ENCODE data around the gene EVL.
A peak's percentile ranks its signal among the peaks of the same experiment; 100 is the strongest.
"Not testable (repeated sequence)": the region's sequence is repeated elsewhere in the genome, so short reads cannot be mapped to it uniquely, and the experiment has no call there.

The EVL gene, protein sequence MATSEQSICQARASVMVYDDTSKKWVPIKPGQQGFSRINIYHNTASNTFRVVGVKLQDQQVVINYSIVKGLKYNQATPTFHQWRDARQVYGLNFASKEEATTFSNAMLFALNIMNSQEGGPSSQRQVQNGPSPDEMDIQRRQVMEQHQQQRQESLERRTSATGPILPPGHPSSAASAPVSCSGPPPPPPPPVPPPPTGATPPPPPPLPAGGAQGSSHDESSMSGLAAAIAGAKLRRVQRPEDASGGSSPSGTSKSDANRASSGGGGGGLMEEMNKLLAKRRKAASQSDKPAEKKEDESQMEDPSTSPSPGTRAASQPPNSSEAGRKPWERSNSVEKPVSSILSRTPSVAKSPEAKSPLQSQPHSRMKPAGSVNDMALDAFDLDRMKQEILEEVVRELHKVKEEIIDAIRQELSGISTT

DNA sequence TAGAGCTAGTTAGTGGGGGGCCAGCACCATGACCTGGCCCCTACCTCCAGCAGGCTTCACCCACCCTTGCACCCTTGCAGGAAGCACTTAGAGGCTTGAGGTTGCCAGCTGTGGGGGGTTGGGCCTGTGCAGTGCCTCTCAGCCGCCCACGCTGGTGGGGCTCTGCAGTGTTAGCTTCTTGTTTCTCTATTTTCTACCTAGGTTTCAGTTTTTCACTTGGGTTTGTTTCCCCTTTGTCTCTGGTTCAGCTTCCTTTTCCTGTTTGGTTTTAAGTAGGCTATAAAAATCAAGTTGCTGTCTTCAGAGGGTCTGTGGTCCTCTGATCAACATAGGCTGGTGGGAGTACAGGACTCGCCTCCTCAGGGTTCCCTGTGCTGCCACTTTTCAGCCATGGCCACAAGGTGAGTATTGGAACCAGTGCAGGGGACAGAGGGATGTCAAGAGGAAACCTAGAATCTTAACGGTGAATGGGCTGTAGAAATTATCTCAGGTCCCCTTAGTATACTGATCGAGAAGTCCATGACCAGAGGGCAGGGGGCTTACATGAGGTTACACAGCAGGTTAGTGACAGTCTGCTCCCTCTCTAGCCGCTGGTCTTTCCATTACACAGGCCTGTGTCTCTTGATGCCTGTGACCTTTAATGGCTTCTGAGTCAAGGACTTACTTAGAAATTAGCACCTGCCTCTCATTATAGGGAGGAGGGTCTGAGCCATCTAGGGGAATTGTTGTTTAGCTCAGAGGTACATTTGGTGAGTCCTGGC is at the start of gene EVL:
Gene EVL, plus strand, starts transcription at position 312 of the 761 bp plus-strand sequence. Its CDS starts 79 bp downstream, at position 391.
- peak; percentile 52 for DNase-seq

DNA sequence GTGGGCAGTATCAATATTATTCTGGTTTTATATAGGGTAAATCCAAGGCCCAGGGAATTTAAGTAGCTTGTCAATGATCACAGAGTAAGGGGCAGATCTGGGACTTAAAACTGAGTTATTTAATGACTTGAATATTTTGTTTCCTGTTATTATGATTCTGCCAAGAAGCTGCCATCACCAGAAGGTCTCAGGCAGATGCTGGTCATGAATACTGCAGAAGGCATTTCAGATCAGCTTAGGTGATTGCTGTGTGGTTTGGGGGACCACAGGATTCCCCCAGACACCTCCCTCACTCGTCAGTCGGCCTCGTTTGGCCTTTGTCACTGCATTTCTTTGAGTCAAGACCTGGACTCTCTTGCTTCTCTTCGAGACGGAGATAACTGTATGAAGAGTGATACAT is 47.7 kb upstream of the EVL start:
- no peak for DNase-seq

DNA sequence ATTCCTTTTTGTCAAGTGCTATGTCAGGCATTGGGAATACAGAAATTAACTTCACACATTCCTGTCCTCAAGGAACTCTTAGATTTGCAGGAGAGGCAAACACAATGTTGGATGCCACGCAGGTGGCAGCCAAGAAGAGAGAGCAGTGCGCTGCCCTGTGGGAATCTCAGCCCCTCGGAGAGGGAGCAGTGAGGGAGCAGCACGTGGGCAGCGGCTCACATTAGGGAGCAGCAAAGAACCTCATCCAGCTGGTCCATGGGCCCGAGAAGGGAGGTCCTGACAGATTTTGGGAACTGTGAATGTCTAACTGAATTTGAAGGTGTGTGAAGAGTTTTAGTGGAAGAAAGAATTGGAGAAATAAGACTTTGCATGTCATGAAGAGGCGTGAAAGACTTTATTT is 47.2 kb upstream of the EVL start:
- DNase-seq: no peak

DNA sequence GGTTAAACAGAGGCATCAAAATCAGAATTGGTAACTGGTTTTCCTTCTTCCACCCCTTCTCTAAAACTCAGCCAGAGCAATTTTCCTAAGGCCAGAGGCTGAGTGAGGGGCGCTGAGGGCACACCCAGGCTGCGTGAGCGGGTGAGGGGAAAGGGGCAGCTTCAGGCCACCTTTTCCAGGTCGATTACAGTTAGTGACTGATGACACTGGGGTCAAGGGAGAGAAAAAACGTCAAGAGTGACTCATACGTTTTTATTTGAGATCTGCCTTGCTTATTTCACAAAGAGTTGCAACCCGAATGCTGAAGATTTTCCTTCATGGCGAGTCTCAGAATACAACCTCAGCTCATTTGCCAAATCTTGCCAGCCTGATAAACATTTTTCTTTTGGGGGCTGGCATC is 46.7 kb upstream of the EVL start:
- no peak for DNase-seq

DNA sequence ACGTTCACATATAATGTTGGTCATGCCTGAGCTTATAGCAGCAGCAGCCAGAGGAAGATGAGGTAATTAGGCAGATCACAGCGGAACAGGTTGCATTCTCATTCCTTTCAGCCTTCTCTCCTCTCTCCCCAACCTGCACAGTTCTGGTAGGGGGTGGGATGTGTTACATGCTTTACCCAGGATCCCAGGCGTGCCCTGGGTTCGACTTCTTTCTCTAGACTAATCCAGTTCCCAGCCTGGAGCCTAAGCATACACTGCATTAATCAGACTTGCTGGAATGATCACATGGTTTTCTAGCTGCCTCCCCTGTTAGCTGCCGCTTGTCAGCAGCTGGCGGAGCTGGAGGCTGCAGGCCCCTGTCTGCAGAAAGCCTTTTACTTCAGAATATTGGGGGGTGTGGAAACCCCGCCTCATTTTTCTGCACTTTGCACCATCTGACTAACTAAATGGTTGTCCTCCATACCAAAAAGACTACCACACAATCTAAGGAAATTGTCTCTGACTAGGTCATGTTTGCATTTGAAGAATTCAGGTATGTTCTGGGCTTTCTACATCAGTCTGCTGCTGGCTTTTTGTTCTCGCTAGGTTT is 46.0 kb upstream of the EVL start:
- no peak for DNase-seq

DNA sequence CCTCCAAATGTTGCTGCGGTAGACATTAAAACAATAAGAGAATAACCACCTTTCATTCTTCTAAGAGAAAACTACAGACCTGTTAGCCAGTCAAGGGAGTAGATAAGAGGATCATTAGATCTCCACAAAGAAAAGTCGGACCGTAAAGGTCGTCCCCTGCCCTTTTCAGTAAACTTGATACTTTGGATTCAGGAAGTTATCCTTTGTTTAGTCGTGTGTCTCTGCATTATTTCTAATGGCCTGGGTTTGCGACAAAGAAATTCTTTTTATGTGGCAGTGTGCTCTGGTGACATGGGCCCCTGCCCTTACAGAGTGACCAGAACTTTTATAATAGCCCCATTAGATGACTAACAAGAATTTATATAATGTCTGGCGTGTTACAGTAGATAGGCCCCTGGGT is 44.6 kb upstream of the EVL start:
- DNase-seq: no peak

DNA sequence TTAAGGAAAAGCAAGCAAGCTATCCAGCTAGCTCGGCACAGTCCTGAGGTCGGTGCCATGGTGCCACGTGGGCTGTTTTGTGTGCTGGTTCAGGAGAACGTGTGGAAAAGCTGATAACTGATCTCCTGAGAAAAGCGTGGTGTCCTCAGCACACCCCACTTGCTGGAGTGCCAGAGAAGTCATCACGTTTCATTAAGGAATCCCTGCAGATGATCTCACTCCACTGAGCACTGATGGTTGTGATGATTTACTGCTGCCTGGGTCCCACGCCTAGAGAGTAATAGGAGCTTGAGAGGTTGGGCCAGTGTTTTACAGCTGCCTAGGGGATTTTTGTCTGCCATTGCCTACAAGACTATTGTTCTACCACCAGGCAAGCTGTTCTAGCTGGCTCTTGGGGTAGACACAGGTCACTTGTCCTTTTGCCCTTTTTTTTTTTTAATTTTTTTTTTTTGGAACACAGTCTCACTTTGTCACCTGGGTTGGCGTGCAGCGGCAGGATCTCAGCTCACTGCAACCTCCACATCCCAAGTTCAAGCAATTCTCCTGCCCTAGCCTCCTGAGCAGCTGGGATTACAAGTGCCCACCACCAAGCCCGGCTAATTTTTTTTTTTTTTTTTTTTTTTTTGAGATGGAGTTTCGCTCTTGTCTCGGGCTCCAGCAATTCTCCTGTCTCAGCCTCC is 42.3 kb upstream of the EVL start:
- DNase-seq: no peak

DNA sequence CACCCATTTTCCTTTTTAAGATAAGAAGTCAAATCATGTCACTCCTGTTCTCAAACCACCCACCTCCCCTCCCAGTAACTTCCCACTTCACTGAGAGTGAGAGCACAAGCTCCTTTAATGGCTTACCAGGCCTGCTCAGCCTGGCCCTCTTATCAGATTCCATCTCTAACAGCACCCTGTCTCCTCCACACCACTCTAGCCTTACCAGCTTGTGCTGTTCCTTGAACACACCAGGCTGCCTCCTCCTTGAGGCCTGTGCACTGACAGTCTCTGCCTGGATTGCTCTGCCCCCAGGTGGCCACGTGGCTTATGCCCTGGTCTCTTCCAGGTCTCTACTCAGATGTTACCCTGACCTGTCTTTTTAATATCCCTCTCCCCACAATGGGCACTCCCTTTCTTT is 40.1 kb upstream of the EVL start:
- peak; percentile 68 for DNase-seq

DNA sequence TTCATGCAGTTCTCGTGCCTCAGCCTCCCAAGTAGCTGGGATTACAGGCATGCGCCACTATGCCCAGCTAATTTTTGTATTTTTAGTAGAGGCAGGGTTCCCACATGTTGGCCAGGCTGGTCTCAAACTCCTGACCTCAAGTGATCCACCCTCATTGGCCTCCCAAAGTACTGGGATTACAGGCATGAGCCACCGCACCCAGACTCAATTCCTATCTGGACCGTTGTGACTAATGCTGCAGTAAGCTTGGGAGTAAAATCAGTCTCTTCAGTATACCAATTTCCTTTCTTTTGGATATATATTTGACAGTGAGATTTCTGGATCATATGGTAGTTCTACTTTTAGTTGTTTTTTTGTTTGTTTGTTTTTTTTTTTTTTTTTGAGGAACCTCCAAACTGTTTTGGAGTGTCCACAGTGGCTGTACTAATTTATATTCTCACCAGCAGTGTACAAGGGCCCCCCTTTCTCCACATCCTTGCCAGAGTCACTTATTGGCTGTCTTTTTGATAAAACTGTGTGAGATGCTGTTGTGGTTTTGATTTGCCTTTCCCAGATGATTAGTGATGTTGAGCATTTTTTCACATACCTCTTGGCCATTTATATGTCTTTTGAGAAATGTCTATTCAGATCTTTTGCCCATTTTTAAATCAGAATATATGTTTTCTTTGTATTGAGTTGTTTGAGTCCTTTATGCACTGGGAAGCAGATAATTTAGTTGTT is 37.3 kb upstream of the EVL start:
- no peak for DNase-seq

DNA sequence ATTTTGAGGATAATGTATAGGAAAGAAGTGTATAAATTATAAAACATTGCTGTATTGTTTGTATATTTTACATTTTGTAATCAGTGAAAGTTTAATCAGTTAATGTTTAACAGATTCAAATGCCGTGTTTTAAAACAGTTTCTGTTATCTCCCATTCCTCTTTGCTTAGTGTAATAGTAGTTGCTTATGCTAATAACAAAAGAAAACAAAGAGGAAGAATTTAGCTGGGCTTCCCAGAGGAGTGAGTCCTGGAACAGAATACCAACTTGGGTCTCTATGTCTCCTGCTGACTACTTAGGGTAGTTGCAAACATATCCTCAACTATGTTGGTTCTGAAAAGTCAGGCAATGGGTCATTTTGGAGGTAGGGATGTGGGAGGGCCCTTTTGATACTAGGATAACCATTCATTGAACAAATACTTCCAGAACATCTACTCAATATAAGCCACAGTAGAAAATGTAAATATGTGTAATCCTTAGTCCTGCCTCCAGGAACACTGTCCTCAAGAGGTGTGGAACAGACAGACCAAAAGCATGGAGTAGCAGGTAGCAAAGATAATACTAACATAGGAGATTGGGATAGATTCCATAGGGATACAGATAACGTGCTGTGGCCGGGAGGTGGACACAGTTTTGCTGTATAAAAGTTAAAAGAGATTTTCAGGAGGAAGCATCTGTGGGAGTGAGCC is 36.1 kb upstream of the EVL start:
- DNase-seq: no peak

DNA sequence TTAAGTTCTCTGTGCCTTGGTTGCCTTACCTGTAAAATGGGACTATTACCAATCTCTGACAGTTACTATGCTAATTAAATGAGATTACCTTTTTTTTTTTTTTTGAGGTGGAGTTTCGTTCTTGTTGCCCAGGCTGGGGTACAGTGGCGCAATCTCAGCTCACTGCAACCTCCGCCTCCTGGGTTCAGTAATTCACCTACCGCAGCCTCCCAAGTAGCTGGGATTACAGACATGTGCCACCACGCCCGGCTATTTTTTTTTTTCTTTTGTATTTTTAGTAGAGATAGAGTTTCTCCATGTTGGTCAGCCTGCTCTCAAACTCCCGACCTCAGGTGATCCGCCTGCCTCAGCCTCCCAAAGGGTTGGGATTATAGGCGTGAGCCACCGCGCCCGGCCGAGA is 35.2 kb upstream of the EVL start:
- not testable (repeated sequence) for DNase-seq

DNA sequence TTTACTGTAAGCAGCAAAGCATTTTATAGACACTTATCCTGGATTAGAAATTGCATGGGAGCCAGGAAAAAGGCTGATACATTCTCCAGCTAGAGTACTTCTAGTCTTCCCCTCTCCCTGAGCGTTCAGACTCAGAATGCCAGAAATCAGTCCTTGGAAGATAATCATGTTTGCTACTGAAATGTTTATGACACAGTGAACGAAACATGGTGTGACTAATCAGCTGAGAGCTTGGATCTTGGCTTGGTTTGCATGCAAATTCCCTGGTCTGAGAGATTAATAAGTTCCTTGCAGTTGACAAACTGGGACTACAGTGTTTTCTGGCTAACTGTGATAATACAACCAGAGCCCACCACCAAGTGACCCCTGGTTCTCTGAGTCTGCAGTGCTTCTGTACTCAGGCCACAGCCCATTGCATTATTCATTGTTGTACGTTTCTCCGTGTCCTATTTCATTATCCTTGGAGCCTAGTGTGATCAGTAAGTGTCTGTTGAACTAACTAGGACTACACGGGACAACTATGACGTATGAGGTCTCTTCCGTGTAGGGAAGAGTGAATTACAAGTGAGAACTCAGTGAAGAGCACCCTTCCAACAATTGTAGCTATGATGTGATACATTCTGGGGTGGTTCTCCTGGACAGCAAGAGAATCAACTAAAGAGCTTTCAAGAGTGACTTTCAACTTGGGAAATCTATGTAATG is 34.6 kb upstream of the EVL start:
- no peak for DNase-seq

DNA sequence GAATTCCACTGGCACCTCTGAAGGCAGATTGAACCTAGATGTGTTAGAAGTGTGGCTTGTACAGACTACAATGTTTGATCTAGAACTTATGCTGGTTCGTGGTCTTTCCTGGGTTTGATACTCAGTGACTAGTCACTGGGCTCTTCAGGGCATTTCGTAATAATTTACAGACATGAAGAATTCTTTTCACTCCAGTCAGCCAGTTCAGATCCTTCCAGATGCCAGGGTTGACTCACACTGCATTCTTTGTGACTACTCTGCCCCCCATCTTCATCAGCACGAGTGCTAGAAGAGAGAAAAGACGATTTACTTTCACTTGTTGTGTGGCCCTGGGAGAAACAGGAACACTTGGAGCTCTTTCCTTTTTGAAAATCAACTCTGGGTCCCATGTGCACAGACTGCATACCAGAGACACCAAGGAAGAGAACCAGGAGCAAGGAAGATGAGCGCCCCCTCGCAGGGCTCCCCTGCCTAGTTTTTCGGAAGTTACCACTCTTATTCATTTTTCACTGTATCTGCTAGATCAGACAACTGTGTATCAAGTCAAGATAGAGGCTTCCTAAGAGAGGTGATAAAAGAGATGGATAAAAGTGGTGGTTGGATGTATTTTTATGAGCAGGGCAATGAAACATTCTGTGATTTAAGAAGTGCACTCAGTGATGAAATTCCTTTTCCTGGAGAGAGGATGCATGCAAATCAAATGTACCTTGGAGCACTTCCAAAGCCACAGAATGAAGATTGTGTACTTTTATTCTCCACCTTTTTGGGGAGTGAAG is 33.5 kb upstream of the EVL start:
- DNase-seq: no peak

DNA sequence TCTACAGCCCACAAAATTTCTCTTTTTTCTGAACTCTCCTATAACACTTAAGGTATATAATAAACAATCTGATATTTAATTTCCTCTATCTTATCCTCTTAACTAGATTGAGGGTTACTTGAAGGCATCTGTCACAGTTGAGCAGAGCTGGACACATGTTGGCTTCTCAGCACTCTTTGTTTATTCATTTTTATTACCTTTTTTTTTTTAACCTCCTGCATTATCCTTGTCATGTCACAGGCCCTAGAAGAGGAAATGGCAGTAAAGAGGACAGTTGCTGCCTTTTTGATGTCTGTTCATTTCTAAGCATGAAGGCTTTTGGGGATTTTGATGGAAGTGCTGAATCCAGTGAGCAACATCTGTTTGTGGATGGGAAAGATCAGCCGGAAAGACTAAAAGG is 32.5 kb upstream of the EVL start:
- no peak for DNase-seq

DNA sequence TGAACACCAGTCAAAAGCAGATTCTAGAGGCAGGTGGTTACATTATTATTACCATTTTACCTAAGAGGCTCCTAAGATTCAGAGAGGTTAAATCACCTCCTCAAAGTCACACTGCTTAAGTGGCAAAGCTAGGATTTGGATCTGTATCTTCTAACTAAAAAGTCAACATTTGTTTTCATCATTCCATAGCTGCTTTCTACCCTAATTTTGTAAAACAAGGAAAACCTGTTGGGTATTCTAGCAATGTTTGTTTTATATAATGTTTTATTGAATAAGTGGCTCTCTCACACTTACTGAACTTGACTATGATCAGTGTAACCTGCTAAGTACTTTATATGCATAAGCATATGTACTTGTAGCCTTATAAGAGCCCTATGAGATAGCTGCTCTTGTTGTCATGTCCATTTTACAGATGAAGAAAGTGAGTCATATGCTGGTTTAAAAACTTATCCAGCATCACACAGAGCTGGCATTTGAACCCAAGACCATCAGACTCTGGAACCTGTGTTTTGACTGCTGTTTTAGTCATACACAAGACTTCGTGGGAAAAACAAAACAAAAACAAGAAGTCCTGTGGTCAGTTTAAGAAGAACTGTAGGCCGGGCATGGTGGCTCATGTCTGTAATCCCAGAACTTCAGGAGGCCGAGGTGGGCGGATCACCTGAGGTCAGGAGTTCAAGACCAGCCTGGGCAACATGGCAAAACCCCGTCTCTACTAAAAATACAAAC is 31.7 kb upstream of the EVL start:
- DNase-seq: no peak

DNA sequence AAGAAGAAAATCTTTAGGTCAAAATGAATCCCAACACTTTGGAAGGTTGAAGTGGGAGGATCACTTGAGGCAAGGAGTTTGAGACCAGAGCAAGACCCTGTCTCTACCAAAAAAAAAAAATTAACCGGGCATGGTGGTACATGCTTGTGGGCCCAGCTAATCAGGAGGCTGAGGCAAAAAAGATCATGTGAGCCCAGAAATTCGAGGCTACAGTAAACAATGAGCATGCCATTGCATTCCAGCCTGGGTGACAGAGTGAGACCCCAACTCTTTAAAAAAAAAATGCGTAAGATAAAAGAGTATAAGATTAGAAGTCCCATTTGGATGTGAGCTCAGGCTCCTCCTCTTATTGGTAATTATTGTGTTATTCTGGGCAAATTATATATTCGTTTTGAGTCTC is 30.8 kb upstream of the EVL start:
- no peak for DNase-seq

DNA sequence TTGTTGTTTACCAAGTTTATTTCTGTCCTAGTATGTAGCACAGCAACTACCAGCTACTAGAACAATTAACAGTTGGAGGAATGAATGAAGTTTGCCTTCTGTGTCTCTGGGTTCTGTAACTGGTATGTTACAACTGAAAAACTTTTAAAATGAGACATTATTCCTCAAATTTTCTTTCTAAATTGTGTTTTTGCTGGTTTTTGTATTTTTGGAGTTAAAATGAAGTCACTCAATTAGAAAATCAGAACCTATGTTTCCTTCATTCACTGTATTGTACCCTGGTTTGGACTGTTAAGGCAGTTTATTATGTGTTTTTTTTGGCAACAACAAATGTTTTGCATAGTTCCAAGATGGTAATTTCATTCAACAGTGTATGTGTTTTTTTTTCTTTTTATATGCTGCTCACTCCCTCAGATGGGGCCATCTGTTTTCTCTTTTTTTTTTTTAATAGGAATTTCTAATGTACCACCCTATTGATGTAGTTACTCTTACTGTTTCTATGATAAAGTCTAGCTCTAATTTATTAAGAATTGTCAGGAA is 30.2 kb upstream of the EVL start:
- DNase-seq: no peak

DNA sequence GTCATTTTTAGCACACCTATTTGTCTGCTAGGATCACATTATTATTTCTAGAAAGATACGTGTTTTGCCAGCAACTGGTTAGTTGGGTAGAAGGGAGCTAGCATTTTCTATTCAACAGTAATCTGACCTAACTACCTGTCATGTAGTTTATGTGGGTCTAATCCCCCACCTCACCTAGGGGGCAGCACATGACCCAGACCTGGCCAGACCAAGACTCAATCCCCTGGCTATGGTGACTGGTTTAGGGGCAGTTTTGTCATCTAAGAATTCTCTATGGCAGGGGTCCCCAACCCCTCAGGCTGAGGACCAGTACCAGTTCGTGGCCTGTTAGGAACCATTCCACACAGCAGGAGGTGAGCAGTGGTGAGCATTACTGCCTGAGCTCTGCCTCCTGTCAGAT is 29.5 kb upstream of the EVL start:
- no peak for DNase-seq

DNA sequence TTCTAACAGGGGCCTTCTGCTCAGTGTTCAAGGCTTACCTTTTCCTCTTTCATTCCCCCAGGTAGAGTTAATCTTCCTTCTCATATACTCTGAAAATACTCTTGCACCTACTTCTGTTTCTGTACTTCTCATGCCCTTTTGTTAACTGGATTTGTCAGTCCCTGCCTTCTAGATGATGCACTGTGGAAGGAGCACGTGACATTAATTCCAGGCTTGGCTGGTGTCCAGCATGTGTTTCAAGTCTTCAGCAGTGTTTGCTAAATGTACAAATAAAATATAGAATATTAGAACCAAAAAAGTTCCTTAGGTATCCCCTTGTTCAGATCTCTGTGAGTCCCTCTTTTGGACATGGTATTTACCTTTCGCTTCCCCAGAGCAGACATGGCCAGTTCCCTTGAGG is 27.9 kb upstream of the EVL start:
- DNase-seq: no peak

DNA sequence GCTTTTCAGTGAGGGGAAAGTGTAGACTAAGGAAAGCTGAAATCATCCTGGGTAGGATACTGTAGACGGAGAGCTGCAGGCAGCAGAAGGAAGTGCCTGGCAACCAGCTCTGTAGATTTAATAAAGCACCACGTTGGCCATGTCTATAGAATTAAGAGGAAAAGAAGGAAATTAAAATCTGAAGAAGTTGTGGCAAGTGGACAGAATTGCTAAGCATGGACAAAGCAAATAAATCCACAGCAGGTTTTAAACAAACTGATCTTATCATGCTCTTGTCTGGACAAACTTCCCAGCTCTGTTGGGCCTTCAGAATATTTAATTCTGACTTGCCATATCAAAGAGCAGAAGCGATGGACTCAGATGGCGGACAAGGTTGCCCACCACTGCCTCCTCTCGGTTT is 27.2 kb upstream of the EVL start:
- no peak for DNase-seq

Measured in GF-D8 (cell line).